GM12878 (cell line): ENCODE results near the gene QRFP.

Experiments
- BHLHE40 ChIP-seq, 2 experiments: fragments of 450-650 bp in 1 of 2; IDR thresholded peaks; 2 replicates each; pipeline ENCODE4 v1.6.1; 2011 to 2017; ENCODE audit warnings: low read depth in 2 of 2, borderline replicate concordance in 1 of 2, improper control_type of control experiment in 1 of 2, low read length in 1 of 2, mild to moderate bottlenecking in 1 of 2
- CREB1 ChIP-seq: IDR thresholded peaks from 2 replicates; pipeline ENCODE4 v1.6.1; 2012; ENCODE audit warnings: low read depth, mild to moderate bottlenecking, inconsistent platforms
- LARP7 ChIP-seq: fragments of 450-650 bp; IDR thresholded peaks from 2 replicates; pipeline ENCODE4 v1.6.1; 2017; ENCODE audit warnings: mild to moderate bottlenecking
- MXI1 ChIP-seq: fragments of 150-350 bp; IDR thresholded peaks from 2 replicates; pipeline ENCODE4 v1.6.1; 2011; ENCODE audit warnings: low read depth, mild to moderate bottlenecking, inconsistent platforms, low read length, improper control_type of control experiment
- POLR2A ChIP-seq: IDR thresholded peaks from 2 replicates; pipeline ENCODE4 v1.6.1; 2011; ENCODE audit warnings: low read depth, mild to moderate bottlenecking, low read length
- RCOR1 ChIP-seq: conservative IDR thresholded peaks from 2 replicates; pipeline ENCODE4 v1.6.1; 2012; ENCODE audit warnings: low read depth, low read length, improper control_type of control experiment
- RFX5 ChIP-seq: IDR thresholded peaks from 2 replicates; pipeline ENCODE4 v1.6.1; 2011; ENCODE audit warnings: low read depth, low read length, improper control_type of control experiment
- SIN3A ChIP-seq: IDR thresholded peaks from 2 replicates; pipeline ENCODE4 v1.6.1; 2012; ENCODE audit warnings: low read depth, low read length, improper control_type of control experiment
- SP1 ChIP-seq: IDR thresholded peaks from one replicate; pipeline ENCODE4 v1.6.1; 2011; ENCODE audit warnings: low read depth, low read length
- STAT1 ChIP-seq: fragments of 450-650 bp; conservative IDR thresholded peaks from 2 replicates; pipeline ENCODE4 v1.6.1; 2014; ENCODE audit warnings: antibody characterized with exemption, mild to moderate bottlenecking
- ZNF384 ChIP-seq: IDR thresholded peaks from 2 replicates; pipeline ENCODE4 v1.6.1; 2012; ENCODE audit warnings: low read depth, mild to moderate bottlenecking, low read length, improper control_type of control experiment, borderline replicate concordance
- TF ChIP-seq, protein P1 (sequence below): IDR thresholded peaks from 2 replicates; pipeline ENCODE4 v1.6.1; 2012; ENCODE audit warnings: low read depth, low read length, improper control_type of control experiment
- TF ChIP-seq, protein P2 (sequence below), 3 experiments: IDR thresholded peaks in 2 of 3; conservative IDR thresholded peaks in 1 of 3; 2 replicates each; pipeline ENCODE4 v1.5.1; 2011; ENCODE audit warnings: low read depth in 3 of 3, low read length in 3 of 3, mild to moderate bottlenecking in 3 of 3, control low read depth in 2 of 3, moderate library complexity in 2 of 3, inconsistent platforms in 1 of 3, mixed read lengths in 1 of 3; ENCODE audit not compliant: control insufficient read depth in 2 of 3, insufficient read depth in 1 of 3; ENCODE audit errors: extremely low read depth in 1 of 3

DNA sequence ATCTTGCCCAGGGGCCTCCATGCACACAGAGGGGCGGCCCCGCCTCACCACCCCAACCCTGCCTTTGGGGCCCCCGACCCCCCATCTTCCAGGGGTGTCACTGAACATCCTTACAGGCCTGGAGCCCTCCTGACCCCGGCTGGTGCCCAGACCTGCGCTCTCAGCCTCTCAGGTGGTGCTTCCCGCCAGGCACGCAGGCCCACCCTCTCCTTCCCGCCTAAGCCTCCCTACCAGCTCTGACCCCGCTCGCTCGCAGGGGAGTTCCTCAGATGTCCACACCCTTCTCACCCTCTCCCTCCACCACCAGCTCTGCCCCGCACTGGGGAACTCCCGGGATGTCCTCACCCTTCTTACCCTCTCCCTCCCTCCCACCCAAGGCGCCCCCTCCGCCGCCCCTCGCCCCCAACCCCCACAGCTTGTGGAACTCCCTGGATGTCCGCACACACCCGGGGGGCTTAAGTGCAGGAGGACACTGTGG, 12.3 kb upstream of the QRFP start:
- TF ChIP-seq POLR2A, result no peak
- TF ChIP-seq RFX5, result no peak
- TF ChIP-seq CREB1, result no peak
- TF ChIP-seq, protein P1, sequence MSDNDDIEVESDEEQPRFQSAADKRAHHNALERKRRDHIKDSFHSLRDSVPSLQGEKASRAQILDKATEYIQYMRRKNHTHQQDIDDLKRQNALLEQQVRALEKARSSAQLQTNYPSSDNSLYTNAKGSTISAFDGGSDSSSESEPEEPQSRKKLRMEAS, result no peak
- TF ChIP-seq MXI1, result no peak
- TF ChIP-seq STAT1, result no peak
- no peak for TF ChIP-seq RCOR1
- no peak for TF ChIP-seq SIN3A
- TF ChIP-seq ZNF384, result no peak
- TF ChIP-seq LARP7, result no peak
- TF ChIP-seq, protein P2, sequence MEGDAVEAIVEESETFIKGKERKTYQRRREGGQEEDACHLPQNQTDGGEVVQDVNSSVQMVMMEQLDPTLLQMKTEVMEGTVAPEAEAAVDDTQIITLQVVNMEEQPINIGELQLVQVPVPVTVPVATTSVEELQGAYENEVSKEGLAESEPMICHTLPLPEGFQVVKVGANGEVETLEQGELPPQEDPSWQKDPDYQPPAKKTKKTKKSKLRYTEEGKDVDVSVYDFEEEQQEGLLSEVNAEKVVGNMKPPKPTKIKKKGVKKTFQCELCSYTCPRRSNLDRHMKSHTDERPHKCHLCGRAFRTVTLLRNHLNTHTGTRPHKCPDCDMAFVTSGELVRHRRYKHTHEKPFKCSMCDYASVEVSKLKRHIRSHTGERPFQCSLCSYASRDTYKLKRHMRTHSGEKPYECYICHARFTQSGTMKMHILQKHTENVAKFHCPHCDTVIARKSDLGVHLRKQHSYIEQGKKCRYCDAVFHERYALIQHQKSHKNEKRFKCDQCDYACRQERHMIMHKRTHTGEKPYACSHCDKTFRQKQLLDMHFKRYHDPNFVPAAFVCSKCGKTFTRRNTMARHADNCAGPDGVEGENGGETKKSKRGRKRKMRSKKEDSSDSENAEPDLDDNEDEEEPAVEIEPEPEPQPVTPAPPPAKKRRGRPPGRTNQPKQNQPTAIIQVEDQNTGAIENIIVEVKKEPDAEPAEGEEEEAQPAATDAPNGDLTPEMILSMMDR (IDR thresholded peaks at IDR 0.05 in 2 of 3, conservative IDR thresholded peaks at IDR 0.05 in 1 of 3; ENCODE audit: control insufficient read depth in 2 of 3, extremely low read depth in 1 of 3, insufficient read depth in 1 of 3, low read depth in 3 of 3, low read length in 3 of 3), result no peak
- TF ChIP-seq BHLHE40 (IDR thresholded peaks at IDR 0.05; ENCODE audit: borderline replicate concordance in 1 of 2, low read depth in 2 of 2, low read length in 1 of 2), result no peak
- no peak for TF ChIP-seq SP1
